ENCODE measurements around the gene TMEM208.

The TMEM208 gene

DNA sequence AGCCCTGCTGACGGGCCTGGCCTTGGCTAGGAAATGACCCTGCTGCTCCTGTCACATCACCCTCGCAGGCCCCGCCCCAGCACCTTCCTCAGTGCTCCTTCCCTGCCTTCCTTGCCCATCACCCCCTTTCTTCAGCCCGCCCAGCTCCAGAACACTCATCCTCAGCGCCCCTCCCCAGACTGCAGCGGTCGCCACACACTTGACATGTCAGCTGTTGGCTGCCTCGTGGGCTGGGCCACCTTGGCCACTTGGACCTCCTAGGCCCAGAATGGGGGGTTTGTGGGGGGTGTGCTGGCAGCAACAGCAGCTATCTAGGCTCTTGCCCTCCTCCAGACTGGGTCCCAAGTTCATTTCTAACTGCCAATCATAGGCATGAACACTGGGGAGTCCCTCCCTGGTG lies 17.4 kb upstream of the TMEM208 start:
- DNase-seq (ENCODE audit: low read depth in 2 of 2), result no peak

DNA sequence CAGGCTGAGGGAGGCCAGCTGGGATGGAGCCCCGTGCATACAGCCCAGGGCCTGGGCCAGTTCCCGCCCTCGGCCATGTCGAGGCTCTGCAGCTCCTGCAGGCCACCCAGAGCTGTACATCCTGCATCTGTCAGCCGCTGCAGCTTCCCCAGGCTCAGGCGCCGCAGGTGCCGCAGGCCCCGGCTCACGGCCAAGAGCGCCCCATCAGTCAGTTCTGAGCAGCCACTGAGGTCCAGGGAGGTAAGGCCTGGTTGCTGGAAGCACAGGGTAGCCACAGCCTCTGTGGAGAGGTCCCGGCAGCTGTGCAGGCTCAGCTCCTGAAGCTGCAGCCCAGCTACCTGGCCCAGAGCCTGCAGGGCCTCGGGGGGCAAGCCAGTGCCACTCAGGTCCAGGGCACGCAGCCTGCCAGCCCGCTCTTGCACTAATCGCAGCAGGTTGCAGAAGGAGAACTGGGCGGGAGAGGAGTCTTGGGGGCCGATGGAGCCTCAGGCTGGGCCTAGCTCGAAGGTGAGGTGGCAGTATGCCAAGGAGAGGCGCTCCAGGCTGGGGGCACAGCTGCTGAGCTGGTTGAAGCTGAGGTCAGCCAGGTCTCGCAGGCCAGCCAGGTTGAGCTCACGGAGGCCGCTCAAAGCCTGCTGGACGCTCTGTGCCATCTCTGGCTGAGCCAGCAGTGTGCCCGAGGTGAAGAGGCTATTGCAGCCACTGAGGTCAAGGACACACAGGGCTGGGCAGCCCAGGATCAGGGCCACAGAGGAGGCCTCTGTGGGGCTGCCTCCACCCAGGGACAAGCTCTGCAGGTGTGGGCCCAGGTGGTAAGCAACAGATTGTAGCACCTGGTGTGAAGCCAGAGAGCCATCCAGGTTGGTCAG lies 16.6 kb upstream of the TMEM208 start:
- no peak for DNase-seq (ENCODE audit: low read depth in 2 of 2)

DNA sequence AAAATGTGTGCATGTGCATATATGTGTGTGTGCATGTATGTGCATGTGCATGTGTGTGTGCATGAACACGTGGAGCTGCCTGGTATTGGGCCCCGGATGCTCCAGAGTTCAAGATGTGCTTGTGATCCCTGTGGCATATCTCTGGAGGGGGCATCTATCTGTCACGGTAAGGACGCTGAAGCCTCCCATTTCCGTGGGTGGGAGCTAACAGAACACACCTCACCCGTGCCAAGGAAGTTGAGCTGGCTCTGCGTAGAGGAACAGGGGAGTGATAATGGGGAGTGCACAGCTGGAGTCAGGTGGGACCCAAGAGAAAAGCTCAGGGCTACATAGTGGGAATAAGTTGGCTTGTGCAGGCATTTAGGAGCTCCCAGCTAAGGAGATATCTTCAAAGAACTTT lies 15.3 kb upstream of the TMEM208 start:
- no peak for DNase-seq (ENCODE audit: low read depth in 2 of 2)

DNA sequence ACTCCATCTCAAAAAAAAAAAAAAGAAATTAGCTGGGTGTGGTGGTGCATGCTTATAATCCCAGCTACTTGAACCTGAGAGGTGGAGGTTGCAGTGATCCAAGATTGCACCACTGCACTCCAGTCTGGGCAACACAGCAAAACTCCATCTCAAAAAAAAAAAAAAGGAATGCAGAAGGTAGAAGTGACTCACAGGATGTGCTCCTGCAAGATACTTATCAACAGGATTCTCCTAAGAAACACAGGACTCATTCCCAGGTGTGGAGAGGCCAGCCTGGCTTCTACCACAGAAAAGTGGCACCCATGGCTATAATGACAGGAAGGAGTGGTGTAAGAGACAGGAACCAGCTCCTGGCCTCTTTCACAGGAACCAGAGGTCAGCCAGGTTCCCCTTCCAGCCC lies 14.2 kb upstream of the TMEM208 start:
- DNase-seq (ENCODE audit: low read depth in 2 of 2), result no peak

DNA sequence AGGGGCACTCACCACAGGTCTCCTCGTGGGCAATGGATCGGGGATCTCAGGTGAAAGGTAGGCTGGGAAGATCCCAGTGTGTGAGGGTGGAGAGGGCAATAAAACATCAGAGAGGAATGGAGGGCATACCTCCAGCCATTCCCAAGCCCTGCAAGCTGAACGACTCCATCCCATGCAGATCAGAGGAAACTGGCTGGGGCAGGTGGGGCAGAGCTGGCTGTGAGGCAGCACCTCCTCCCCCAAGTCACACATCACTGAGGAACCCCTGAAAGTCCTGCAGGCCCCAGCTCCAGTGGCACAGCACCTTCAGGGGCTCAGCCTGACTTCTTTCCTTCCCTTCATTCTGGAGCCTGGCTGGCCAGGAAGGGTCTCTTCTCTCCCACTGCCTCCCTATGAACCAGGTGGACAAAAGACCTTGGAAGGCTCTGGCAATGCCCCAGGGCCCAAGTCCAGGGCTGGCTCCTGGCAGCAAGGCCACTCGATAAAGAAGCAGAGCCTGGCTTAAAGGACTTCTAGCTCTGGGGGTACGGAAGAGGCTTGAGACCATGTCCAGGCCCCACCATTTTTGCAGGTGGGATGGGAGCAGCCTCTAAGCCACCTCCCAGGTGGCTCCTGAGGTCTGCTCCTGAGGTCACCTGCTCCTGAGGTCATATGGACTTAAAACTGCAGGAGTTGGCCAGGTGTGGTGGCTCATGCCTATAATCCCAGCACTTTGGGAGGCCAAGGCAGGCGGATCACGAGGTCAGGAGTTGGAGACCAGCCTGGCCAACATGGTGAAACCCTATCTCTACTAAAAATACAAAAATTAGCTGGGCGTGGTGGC lies 13.5 kb upstream of the TMEM208 start:
- no peak for DNase-seq (ENCODE audit: low read depth in 2 of 2)

DNA sequence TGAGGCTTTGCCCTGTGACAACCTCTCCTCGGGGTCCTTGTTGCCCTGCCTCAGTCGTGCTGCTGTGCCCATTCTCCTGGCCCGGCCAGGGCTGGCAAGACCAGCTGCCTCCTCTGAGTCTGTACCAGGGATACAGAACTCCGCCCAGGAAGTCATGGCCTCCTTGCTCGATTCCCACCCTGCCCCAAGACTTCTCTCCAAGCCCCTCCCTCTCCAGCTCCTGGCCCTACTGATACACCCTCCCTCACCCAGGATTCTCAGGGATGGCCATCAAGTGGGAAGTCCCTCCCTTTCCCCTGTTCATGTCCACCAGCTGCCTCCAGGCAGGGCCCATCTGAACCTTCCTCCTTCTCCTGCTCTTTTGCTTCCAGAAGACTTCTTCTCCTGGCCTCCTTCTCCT lies 11.2 kb upstream of the TMEM208 start:
- no peak for DNase-seq (ENCODE audit: low read depth in 2 of 2)

DNA sequence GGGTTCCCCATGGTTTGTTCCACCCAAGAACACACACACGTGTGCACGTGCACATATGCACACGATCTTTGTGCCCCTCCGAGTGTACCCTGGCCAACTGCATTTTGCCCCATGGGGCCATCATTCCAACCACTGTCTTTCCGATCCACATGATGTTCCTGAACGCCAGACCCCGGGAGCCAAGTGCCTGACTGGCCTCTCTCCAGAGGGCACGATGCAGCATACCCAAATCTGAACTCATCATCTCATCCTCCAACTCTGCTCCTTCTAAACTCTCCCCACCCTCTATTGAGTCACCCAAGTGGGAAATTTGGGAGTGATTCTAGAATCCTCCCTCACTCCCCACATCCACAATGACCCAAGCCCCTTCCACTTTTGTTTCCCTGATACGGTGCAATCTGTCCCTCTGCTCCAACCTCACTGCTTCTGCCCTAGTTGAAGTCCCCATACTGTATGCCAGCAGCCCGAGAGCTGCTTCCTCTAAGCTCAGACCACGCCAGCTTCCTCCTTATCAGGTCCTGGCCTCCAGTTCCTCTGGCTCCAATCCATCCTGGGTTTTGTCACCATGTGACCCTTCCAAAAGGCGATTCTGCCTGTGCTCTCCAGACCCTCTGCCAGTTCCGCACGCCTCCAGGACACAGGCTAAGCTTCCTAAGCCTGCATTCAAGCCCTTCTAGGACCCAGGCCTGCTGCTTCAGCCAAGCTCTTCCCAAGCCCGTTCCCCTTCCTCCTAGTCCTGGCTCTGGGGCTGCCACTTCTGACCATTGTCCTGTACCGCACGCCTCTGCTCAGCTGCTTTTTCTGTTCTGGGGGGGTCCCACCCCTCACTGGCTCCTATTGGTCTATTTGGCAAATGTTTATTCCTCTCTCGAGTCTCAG lies 10.1 kb upstream of the TMEM208 start:
- DNase-seq (ENCODE audit: low read depth in 2 of 2), result no peak

DNA sequence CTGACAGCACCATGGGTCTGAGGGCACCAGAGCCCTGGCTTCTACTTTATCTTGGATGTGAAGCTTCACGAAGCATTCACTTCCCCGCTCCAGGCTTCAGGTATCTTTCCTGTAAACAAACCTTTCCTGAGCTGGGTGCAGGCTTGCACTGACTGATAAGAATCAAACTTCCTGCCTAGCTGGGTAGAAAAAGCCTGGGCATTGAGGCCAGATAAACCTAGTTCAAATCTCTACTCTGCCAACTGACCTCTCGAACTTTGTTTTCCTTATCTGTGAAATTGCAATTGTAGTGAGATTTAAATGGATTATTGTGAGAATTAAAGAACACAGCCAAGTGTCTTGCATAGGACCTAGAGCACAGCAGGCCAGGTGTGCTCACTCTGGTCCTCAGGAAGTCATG lies 2.9 kb upstream of the TMEM208 start:
- DNase-seq (ENCODE audit: low read depth in 2 of 2), result no peak

DNA sequence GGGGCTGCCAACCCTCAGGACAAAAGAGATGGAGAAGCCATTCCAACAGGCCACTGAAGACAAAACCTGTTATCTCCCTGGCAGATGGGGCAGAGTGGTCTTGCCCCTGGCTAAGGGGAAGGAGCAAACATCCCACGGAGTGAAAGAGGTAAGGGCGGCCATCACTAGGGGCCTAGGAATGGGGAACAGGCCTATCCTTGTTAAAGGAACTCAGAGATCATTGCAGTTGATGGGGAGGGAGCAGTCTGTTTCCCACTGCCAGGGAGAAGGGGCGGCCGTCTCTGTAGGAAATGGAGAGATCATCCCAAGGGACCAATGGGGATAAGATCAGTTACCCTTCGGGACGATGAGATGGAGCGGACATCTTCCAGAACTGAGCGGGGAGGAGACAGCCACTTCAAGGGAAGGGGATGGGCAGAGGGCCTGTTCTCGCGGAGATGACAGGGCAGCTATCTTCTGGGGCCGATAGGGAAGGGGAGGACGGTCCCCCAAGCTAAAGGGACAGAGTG lies 581 bp upstream of the TMEM208 start:
- DNase-seq (ENCODE audit: low read depth in 2 of 2), result no peak

DNA sequence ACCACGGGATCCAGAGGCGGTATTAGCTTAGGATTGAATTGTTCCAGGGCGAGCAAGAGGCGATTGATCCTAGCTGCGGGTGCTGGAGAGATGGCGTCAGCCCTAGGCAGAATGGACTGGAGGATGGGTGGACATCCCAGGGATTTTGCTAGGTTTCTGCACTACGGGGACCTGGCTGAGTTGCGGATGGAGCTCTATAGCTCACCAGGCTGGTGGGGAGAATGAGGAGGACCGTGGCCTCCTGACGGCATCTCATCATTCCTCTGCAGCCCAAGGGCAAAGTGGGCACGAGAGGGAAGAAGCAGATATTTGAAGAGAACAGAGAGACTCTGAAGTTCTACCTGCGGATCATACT lies 614 bp downstream of the TMEM208 start:
- DNase-seq (ENCODE audit: low read depth in 2 of 2), result no peak

DNA sequence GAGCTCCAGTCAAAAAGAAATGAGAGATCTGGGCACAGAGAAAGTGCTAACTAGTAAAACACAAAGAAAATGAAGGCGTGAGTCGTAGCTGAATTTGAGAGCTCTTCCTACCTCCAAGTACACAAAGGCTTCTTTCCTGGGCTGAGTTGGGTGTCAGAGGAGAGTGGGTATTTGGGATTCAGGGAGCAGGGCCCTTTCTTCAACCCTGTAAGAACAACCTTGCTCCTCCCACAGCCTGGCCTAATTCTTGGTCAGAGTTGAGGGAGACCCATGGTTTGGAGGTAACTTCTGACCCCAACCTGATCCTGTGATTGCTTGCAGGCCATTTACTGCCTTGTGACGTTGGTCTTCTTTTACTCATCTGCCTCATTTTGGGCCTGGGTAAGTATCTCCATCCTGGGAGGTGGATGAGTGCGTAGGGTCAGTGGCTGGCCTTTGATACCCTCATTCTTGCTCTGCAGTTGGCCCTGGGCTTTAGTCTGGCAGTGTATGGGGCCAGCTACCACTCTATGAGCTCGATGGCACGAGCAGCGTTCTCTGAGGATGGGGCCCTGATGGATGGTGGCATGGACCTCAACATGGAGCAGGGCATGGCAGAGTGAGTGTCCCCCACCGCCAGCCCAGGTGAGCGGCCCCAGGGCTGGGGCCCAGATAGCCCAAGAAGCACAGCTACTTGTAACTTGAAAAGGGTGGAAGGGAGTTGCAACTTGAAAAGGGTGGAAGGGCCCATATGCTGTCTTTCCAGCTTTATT lies 1.3 kb downstream of the TMEM208 start:
- DNase-seq (ENCODE audit: low read depth in 2 of 2), result no peak

DNA sequence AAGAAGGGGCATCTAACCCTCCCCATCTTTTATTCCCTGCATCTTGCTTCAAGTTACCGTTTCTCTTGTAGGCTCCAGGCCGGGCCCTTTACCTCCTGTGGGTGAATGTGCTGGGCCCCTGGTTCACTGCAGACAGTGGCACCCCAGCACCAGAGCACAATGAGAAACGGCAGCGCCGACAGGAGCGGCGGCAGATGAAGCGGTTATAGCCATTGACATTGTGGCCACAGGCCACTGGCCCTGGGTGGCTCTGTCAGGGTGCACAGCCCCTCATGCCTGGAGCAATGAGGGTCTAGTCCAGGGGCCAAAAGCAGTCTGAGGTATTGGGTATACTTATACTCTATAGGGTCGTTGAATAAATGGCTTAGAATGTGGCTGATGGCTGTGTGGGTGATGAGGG lies 2.0 kb downstream of the TMEM208 start:
- no peak for DNase-seq (ENCODE audit: low read depth in 2 of 2)

DNA sequence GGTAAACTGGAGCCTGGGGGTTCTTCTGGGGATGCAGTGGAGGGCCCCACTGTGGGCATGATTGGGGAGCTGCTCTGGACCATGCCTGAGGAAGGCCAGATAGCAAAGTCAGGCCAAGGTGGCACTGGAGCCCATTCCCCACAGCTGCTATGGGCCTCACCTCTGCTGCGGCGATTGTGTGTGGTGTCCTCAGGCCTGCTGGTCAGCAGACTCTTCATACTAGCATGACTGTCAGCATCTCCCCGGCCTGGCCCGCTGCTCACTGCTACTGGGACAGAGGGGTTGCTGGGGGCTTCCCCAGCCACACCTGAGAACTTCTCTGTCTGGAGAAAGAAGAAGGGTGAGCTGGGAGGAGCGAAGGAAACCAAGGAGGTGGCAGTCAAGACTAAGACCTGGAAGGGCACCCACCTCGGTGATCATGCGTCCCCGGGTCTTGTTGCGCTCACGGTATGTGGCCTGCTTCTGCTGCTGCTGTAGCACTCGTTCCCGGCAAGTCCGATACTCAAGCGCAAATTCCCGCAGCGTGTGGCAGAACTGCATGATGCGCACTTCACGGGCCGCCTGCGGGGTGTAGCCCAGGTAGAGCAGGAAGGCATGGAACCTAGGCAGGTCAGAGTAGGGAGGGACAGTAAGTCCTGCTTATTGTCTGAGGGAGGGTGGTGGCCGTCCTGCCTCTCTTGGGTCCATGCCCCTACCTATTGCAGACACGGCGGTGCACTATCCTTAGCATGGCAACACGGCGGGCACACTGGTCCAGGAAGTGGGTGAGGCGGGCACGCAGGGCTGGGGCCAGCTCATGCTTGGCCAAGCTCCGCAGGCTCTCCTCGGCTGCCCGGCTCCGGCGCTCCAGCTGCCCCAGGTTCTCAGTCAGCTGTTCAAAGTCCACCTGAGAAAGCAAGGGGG lies 3.2 kb downstream of the TMEM208 start:
- no peak for DNase-seq (ENCODE audit: low read depth in 2 of 2)

DNA sequence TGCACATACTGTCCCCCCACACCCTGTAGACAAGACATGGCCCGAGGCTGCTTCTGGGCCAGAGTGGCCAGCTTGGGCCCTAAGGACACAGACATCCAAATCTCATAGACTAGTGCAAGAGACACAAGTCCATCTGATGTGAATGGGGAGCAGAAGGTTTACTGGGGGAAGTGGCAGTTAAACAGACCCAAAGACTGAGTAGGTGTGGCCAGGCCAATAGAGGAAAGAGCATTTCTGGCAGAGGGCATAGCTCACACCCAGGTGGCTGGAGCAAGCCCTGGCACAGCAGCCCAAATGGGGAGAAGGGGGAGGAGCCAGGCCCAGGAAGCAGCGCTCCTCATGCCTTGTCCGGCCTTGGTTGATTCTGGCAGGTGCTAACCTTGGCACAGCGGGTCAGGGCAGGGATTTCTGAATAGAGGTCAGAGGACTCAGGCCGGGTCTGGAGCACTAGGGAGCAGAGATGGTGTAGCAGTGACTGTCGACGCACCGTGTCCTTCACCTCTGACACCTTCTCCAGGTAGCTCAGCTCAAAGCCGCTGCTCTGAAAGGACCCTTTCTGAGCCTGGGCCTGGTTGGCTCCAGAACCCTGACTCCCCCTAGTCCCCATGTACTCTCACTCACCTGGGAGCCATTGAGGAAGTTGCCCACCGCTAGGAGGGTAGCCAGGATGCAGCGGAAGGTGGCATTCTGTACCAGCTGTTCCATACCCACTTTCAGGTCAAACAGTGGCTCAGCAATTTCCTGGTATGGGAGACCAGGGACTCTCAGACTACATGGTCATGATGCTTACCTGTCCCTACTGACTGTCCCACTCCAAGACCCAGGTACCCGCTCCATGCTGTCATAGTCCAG lies 4.1 kb downstream of the TMEM208 start:
- DNase-seq (ENCODE audit: low read depth in 2 of 2), result no peak

DNA sequence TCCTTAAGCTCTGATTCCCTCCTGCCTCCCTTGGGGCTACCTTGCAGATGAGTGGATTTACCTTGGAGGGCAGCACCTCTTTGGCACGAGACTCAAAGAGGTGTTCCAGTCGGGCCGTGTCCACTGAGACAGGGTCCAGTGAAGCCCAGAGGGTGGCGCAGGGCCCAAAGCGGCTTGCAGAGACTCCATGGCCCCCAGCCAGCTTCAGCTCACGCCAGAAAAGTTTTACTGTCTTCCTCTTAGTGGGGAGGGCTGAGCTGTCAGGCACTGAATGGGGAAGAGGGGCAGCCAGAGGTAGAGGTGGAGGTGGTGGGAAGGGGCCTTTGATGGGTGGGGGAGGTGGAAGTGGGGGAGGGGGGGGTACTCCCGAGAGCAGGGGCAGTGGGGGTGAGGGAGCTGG lies 6.7 kb downstream of the TMEM208 start:
- DNase-seq (ENCODE audit: low read depth in 2 of 2), result no peak

DNA sequence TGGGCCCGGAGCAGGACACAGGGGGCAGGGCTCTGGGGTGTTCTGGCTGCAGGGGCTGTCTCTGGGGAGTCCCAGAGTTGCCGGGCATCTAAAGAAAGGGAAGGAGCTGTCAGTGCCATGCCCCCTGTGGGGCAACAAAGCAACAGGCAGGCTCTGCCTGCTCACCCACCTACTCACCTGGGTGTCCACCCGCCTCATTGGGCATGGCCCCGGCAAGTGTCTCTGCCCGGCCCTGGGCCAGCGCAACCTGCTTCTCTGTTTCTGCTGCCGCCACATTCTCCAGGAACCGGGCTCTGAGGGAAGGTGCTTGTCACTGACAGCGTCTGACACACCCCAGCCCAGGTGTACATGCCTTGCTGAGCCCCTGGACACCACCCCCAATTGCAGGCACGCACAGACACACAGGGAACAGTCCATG lies 7.3 kb downstream of the TMEM208 start:
- DNase-seq (ENCODE audit: low read depth in 2 of 2), result no peak

DNA sequence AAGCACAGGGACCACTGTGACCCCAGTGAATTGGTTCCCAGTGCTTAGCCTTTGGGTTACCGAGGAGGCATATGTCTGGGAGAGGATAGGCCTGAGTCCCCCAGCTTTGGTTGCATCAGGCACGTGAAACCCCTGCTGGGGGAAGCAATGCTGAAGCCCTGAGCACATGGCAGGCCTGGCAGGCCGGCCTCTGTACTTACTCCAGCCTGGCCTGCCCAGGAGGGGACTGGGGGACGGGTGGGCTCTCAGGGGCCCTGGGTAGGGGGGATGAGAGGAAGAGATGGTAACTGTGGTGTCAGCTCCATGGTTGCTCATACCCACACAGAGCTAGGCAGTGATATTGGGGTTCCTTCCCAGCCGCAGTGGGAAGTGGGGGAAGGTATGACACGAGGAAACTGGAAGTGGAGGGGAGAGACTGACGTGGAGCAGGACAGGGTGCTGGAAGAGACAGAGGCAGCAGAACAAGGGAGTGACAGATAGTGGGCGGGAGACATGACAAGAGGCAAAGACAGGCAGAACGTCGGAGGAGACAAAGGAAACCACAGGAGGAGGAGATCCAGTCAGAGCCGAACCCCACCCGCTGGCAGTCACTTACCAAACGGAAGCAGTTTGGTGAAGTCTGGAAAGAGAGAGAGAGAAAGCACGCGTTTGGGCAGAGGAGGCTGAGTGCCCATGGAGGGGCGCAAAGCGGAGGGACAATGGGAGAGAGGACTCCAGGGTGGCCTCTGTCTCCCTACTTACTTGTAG lies 9.1 kb downstream of the TMEM208 start:
- DNase-seq (ENCODE audit: low read depth in 2 of 2), result no peak

DNA sequence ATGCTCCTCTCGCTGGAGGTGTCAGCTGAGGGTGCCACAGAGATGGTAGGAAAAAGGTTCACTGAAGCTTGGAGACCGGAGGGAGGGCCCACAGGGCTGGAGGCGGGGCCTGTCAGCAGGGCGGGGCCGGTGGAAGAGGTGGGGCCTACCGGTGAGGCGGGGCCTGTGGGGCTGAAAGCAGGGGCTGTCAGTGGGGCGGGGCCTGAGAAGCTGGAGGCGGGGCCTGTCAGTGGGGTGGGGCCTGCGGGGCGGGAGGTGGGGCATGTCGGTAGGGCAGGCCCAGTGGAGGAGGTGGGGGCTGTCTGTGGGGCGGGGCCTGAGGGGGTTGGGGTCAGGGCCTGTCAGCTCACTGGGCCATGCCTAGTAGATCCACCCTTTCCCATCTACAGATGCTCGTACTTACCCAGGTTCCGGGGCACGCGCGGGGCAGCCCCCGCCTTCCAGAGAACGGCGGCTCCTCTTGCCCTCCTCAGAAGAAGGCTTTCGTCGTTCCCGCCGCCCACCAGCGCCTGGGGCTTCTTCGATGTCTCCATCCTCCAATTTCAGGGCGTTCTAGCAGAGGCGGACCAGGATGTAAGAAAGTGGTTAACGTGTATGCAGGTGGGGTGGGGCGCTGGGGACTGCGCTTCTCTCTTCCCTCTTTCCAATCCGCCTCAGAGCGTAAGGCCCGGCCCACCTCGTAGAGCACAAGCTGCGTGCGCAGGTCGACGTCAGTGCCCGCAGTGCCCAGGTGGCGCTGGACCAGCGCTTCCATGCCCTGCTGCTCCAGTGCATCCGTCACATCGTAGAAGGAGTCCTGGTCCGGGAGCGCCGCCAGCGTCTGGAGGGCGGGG lies 9.8 kb downstream of the TMEM208 start:
- peak in 1 of 2 donors; percentile 64 for DNase-seq (ENCODE audit: low read depth in 2 of 2)
